CD4-positive, alpha-beta T cell treated with Interleukin-21 for 1 hour (primary cell): ENCODE results near the gene SFT2D3.

Experiments used
- DNase-seq: peaks from one replicate; pipeline ENCODE4 v3.0.0-alpha.2; 2020

The SFT2D3 gene

GRCh38 chr2:127664895-127665225 lies 36.4 kb upstream of the SFT2D3 start:
- no peak for DNase-seq

DNA sequence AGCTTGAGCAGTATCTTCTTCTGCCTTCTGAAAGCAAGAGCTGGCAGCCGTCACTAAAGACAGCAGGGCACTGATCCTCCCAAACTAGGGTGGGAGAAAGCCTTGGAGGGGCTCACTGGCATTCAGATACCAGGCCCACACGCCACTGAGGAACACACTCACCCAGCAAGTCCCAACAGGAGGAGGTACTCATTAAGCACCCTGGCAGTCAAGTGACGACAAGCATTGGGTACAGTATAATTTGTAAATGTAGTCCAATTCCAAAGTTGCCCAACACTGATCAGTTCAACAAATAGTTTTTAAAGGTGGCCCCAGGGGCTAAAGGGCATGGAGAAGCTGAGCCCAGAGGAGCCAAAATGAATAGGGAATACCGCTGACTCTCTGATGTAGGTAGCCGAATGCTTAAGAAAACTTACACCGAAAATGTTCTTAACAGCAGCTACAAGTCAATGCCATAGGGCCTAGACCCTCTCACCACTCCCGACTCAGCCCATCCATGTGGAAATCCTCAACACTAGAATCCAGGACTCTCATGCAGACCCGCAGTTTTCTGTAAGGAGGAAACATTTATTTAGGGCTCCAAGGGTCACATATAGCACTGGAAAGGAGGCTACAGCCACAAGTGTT lies 35.9 kb upstream of the SFT2D3 start:
- no peak for DNase-seq

GRCh38 chr2:127669056-127669455 lies 32.2 kb upstream of the SFT2D3 start:
- no peak for DNase-seq

DNA sequence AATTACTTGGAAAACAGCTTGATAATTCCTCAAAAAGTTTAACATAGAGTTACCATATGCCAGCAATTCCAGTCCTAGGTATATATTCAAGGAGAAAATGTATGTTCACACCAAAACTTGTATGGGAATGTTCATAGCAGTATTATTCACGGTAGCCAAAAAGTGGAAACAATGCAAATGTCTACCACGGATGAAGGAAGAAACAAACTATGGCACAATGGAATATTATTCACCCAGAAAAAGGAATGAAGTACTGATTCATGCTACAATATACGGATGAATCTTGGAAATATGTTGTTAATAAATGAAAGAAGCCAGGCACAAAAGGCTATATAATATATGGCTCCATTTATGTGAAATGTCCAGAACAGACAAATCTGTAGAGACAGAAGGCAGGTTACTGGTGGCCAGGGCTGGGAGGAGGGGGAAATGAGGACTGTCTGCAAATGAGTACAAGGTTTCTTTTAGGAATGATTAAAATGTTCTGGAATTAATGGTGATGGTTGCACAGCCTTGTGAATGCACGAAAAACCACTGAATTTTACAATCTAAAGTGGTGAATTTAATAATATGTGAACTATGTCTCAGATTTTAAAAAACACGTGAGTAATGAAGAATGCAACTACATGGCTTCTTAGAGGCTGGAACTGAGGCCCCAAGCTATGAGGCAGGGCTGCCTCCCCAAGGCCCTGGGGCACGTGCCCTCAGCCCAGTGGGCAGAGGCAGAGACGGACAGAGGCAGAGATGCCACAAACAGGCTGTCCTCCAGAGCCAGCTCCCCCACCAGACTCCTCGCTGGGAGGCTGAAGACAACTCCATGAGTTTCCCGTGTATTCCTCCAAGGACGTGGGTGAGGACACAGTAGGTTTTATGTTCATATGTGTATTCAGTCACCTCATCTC lies 31.0 kb upstream of the SFT2D3 start:
- no peak for DNase-seq

DNA sequence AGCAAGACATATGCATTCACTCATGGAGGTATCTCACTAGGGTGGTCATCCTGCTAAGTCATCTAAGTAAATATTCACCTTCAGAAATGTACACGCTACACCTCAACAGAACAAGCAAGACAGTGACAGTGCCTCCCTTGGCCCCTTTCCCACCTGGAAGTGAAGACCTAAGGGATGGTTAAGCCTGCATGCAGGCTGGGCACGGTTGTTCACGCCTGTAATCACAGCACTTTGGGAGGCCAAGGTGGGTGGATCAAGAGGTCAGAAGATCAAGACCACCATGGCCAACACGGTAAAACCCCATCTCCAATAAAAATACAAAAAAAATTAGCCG lies 30.4 kb upstream of the SFT2D3 start:
- no peak for DNase-seq

DNA sequence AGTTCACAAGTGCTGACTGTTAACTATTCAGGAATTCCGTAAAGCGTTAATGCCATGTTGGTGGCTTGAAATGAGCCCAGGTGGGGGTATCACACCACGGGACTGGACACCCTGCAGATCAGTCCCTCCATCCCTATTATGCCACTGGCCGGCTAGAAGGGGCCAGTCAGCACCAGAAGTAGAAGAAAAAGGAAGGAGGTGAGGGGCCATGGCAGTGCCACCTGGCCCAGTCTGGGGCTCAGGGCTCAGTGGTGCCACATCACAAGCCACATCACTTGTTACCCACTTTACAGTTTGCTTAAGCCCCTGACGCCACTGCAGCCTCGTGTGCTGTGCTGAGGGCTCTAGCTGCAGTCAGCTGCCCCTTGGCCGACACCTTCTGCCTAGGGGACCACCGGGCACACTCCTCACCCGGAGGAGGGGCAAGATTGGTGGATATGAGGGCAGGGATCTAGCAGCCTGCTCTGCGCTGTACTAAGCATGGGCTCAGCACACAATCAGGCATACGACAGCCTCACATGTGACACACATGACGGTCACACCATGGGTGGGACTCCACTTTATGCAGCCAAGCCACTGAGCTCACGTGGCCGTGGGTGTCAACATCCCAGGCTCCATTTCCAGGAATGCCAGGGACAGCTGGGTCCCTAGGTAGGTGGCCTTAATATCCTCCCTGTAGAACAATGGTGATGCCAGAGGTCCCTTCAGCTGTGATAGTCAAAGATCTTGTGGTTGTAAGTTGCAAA lies 29.6 kb upstream of the SFT2D3 start:
- no peak for DNase-seq

DNA sequence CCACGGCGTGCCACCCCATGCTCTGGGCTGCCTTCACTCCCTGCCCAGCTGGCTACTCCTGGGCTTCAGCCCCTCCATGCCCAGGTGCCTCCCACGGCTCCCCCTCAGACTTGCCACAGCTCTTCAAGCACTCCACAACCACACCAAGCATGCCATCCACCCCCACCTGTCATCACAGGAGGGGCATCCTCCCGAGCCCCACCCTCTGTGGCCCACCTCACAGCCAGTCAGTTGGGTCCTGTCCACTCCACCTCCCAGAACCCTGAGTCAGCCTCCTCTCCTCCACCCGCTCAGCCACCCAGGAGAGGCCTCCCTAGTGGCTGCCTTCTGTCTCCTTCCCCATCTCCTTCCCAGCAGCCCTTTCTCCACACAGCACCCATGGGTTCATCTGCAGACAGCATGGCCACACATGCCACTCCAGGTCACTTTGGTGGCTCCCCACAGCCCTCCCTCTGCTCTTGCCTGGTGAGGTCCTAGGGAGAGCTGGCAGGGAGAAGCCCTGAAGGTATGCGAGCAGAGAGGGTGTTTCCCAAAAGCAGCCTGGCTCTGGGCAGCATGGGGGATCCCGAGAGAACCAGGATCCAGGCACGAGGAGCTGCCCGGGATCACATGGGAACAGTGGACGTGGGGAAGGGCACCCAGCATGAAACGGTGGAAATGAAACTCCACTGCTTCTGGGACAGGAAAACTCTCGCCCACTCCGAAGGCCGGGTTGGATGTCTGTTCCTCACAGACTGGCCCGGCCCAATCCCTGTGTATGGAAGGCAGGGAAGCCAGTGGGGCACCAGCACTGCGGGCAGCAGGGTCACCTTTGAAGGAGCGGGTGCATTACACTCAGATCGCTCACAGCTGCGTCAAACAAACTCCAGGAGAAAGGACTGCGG lies 28.7 kb upstream of the SFT2D3 start:
- DNase-seq: no peak

DNA sequence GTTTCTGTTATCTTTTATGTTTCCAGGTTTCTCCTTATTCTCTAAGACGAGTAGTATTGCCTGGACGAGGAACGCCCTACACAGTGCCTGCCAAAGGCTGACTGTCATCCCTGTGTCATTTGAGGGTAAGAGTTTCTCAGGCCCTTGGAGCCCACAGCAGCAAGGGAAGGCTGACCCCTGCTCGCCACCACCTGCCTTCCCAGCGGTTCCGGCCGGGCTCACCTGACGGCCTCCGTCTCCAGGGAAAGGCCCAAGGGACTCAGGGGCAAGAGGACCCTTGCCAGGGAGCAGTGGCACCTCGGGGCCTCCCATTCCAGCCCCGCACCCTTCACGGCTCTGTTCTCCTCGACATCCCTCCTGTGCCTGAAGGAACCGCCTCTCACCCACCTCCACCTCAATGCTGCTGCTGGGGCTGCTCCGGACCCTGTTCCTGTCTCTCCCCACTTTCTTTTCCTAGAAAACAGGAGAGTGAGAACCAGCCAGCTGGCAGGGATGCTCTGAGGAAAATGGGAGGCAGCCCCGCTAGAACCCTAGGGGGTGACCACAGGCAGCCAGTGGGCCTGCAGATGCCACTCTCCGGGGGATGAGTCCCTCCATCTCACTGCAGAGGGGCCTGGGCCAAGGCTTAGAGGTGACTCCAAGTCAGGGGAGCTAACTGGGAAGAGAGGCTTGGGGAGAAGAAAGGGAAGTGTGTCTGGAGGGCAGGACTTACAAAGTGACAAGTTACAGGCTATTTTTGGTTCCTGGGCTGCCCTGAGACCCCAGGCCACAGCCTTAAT lies 27.8 kb upstream of the SFT2D3 start:
- no peak for DNase-seq

DNA sequence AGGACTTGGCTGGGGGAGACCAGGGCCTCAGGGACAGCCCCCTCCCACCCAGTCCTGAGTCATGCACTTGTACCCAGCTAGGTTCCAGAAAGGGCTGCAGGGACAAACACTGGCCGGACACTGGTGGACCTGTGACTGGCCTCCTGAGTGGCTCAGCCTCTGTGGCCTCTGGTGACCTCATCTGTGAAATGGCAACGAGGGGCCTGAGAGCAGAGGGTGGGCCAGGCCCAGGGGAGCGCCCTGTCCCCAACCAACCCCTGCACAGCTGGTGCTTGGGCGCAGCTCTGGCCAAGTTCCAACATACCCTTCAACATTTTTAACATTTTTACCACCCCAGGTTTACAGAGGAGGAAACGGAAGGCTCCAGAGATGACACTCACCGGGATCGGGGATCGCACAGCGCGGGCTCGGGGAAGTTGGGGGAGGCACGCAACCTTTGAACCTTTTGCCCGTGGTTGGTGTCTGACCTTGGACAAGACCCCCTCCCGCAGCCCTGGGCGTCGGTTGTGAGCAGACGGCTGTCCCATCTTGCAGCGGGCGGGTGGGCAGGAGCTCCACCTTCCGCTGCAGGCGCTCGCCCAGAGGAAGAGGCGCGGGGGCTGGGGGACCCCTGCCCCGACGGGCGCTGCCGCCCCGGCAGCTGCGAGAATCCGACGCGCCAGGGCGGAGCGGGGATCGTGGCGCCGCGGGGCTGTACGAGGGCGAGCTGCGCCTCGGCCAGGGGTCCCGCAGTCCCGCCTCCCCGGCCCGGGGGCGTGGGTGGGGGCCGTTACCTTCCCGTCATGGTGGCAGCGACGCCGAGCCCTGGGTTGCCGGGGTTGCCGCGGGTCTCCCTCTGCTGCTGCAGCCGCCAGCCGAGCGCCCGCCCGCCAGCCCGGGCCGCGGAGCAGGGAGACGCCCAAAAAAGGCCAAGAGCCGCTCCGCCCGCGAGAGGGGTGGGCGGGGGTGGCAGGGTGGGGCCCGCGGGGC lies 26.8 kb upstream of the SFT2D3 start:
- peak; percentile 11 for DNase-seq

- no peak for DNase-seq
Observed at GRCh38 chr2:127675331-127676261, 25.7 kb upstream of the SFT2D3 start, which contains the start of gene LIMS2. Gene LIMS2 (minus strand): TSS chr2:127675530. CDS start chr2:127675024, 506 bp downstream.

- no peak for DNase-seq
Observed at GRCh38 chr2:127676906-127677305, 24.4 kb upstream of the SFT2D3 start.

- no peak for DNase-seq
Observed at GRCh38 chr2:127678531-127678930, 22.8 kb upstream of the SFT2D3 start.

- no peak for DNase-seq
Observed at GRCh38 chr2:127678991-127679390, 22.3 kb upstream of the SFT2D3 start.

DNA sequence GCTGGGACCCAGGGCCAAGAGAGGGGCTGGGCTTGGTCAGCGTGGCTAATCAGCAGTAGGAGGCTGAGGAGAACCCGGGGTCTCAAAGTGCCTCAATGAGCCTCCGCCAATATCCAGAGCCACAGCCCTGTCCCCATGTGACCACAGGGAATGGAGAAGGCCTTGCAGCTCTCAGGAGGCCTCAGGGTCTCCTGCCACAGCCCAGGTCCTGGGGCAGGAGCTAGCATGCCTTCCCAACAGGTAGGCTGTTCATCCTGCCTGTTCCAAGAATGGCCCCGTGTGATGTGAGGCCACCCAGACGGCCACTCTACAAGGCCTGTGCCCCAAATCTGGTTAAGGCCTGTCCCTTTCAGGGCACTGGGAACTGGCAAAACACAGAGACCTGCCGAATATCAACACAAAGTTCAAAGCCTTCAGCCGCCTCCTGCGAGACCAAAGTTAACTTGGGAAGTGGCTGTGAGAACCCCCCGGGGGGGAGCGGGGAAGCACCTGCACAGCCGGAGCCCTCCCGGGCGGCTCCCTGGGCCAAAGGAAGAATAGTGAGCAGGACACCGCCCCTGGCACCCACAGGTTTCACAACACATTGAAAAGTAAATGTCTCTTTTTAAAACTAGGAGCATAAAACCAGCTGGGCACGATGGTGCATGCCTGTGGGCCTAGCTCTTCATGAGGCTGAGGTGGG lies 21.5 kb upstream of the SFT2D3 start:
- DNase-seq: no peak

- DNase-seq: no peak
Observed at GRCh38 chr2:127680706-127681287, 20.5 kb upstream of the SFT2D3 start.

DNA sequence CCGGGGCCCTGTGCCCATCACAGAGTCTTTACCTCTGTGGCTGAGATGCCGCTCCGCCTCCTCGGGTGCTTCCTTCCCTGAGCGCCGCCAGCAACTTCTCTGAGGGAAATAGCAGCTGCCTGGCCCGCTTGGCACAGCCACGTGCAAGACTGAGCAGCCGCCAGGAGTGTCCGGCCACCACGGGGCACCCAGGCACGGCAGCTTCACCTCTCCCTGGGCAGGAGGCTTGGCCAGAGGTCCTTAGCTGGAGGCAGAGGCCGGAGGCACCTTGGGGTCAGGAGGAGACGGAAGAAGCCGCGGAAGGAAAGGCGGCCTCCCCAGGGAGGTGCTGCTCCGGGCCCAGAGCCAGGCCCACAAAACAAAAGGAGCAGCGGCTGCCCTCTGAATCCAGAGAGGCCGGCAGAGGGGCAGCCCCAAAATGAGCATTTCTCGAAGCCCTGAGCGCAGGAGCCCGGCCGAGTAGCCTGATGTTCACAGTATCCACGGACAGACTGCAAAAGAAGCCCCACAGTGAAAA lies 20.0 kb upstream of the SFT2D3 start:
- DNase-seq: no peak

DNA sequence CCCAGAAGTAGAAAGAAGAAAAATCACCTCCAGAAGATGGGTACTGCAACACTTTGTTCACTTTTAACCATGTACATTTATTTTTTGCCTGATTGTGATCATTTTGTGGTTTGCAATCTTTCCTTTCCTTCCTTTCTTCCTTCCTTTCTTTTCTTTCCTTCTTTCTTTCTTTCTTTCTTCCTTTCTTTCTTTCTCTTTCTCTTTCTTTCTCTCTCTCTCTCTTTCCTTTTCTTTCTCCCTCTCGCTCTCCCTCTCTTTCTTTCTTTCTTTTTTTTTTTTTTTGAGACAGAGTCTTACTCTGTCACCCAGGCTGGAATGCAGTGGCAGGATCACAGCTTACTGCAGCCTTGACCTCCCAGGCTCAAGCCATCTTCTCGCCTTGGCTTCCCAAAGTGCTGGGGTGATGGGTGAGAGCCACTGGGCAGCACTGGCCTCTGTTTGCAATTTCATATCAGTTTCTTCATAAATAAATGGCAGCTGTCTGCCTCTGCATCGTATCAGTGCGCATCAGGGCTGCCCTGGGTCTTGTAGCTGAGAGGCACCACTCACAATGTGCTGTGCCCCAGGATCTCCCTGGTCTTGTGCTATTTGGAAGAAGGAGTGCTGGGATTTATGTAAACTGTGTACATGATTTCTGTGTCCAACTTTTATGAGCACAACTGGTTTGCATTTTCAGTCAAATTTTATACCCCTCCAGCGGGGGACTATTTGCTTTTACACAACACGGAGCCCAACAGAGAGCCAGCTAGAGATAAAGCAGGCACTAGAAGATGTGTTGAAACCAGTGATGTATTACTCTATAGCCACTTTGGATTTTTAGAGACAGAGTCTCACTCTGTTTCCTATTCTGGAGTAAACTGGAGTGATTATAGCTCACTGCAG lies 19.1 kb upstream of the SFT2D3 start:
- no peak for DNase-seq
